Testis (tissue), 2 donors: ENCODE measurements around the gene POU3F1.

Experiments used
- CTCF ChIP-seq, 3 experiments: fragments of 450-650 bp in 2 of 3; fragments of 200-600 bp in 1 of 3; sonication (generic) in 1 of 3; IDR thresholded peaks; one replicate each; pipeline ENCODE4 v1.5.1; 2016 to 2019; ENCODE audit warnings: antibody characterized with exemption in 3 of 3, mild to moderate bottlenecking in 2 of 3, moderate library complexity in 1 of 3
- POLR2A ChIP-seq: fragments of 450-650 bp; IDR thresholded peaks from one replicate; pipeline ENCODE4 v1.6.1; 2017; ENCODE audit warnings: antibody characterized with exemption, mild to moderate bottlenecking, moderate library complexity

- TF ChIP-seq CTCF (IDR thresholded peaks at IDR 0.05) (no peak), POLR2A (no peak)
These were observed 16.7 kb downstream of the POU3F1 start for GRCh38 chr1:38029685-38030511.
